GOT3 (cell line): Measurements from ENCODE around the gene KIF26B.

Source experiments
- DNase-seq: peaks from one replicate; lab custom pipeline; 2025; ENCODE audit warnings: mixed read lengths; lab: John Stamatoyannopoulos, UW

Gene KIF26B

GRCh38 chr1:245591346-245592188, 436.8 kb downstream of the KIF26B start:
- DNase-seq: no peak

GRCh38 chr1:245592189-245592460, 437.3 kb downstream of the KIF26B start:
- DNase-seq: no peak

- no peak for DNase-seq
Measured at GRCh38 chr1:245598524-245599305, 443.9 kb downstream of the KIF26B start.

GRCh38 chr1:245599371-245600174, 444.8 kb downstream of the KIF26B start:
- peak; percentile 61 for DNase-seq

GRCh38 chr1:245600658-245601057, 445.9 kb downstream of the KIF26B start:
- DNase-seq: no peak

- DNase-seq: no peak
Measured at GRCh38 chr1:245603311-245603865, 448.6 kb downstream of the KIF26B start.

GRCh38 chr1:245604979-245605378, 450.2 kb downstream of the KIF26B start:
- DNase-seq: no peak

- peak; percentile 42 for DNase-seq
Measured at GRCh38 chr1:245605480-245606156, 450.8 kb downstream of the KIF26B start.

GRCh38 chr1:245606157-245606725, 451.5 kb downstream of the KIF26B start:
- DNase-seq: no peak

- no peak for DNase-seq
Measured at GRCh38 chr1:245608271-245608670, 453.5 kb downstream of the KIF26B start.

GRCh38 chr1:245609354-245610150, 454.8 kb downstream of the KIF26B start:
- no peak for DNase-seq

GRCh38 chr1:245611251-245611650, 456.5 kb downstream of the KIF26B start:
- no peak for DNase-seq

- no peak for DNase-seq
Measured at GRCh38 chr1:245614476-245614875, 459.7 kb downstream of the KIF26B start.

- no peak for DNase-seq
Measured at GRCh38 chr1:245615001-245615400, 460.2 kb downstream of the KIF26B start.

- no peak for DNase-seq
Measured at GRCh38 chr1:245621589-245621988, 466.8 kb downstream of the KIF26B start.

GRCh38 chr1:245622332-245623014, 467.7 kb downstream of the KIF26B start:
- no peak for DNase-seq

- no peak for DNase-seq
Measured at GRCh38 chr1:245641384-245641783, 486.6 kb downstream of the KIF26B start.

- no peak for DNase-seq
Measured at GRCh38 chr1:245645406-245645805, 490.6 kb downstream of the KIF26B start.

- DNase-seq: no peak
Measured at GRCh38 chr1:245645894-245646293, 491.1 kb downstream of the KIF26B start.
